ENCODE results near the gene WIPF2. TPM values are rescaled to one million over a fixed set of nuclear protein-coding genes. Genes with fewer than 3 reads are reported as not detected.

Gene WIPF2
- total RNA-seq, 1 experiment from 2014 or later: 30.4 TPM

DNA sequence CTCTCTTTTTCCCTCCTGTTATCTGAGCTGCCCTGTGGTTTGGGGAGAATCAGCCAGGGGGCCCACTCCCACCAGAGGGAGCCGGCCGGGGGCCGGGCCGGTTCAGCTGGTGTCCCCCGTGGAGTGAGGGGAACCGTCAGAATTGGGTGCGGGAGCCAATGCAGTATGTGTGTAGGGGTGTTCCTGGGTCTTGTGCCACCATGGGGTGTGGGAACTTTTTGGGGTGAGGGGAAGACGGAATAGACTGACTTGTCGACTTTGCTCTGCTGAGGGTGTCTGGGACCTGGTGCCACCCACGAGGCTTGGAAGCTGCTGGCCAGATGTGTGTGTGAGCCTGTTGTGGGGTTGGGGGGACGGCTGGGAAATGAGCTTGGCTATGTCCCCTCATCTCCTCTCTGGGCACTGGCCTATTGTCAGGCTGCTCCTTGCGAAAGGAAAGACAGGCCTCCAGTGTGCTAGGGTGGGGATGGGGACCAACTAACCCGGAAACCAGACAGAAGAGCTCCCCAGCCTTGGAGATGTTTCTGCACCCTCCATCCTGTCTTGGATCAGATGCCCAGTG lies 99.8 kb downstream of the WIPF2 start:
- H2AFZ ChIP-seq (ENCODE audit: low read depth, low read length, poor library complexity, severe bottlenecking): no peak overlapping the region
- BruUV-seq (replicated peaks): no TSS peak
- intact Hi-C loops (cut with micrococcal nuclease): loop anchor here (2.0 kb wide), 1 partner anchor 22 kb away; no protein-coding TSS in a partner anchor
- no peaks in the 10 kb centered on the region for H3K9me2 ChIP-seq (ENCODE audit: insufficient read depth)
- no peaks in the 10 kb centered on the region for H3K27me3 ChIP-seq (ENCODE audit: insufficient read depth, low read length)
- H3K9me3 ChIP-seq (ENCODE audit: control insufficient read depth in 1 of 2, insufficient read depth in 1 of 2, low read depth in 1 of 2, low read length in 2 of 2): no peaks in the 10 kb centered on the region
- ChIA-PET RAD21 (ENCODE audit: low non-redundant PET in 1 of 2, low total read pairs in 2 of 2, uncharacterized antibody in 2 of 2, unreplicated experiment in 2 of 2) (no interaction called here), POLR2A (no interaction called here), CTCF (interaction anchor here (1.0 kb wide), 1 partner anchor 9 kb away, joined by 3 read pairs; no protein-coding TSS in a partner anchor)
- no peak for ATAC-seq
- H3K4me2 ChIP-seq (ENCODE audit: low read length): peak overlapping the region; percentile 95
- peak overlapping the region; percentile 91 for H3K27ac ChIP-seq (ENCODE audit: low read depth, low read length)
- H3K36me3 ChIP-seq (ENCODE audit: control insufficient read depth in 1 of 2, insufficient read depth in 2 of 2, low read length in 2 of 2): no peaks in the 10 kb centered on the region
- peak overlapping the region; percentile 99 for H3K9ac ChIP-seq (ENCODE audit: low read length)
- peaks cover 63 to 89% of the 10 kb centered on the region in 2 experiments for H3K4me1 ChIP-seq (ENCODE audit: control insufficient read depth in 1 of 2, insufficient read depth in 2 of 2, low read length in 2 of 2)
- no peak for DNase-seq (ENCODE audit: low read depth, low spot score)
- no peaks in the 10 kb centered on the region for H4K20me1 ChIP-seq (ENCODE audit: insufficient read depth)
- no peak for TF ChIP-seq ZBTB33 (IDR thresholded peaks at IDR 0.05; ENCODE audit: extremely low read depth, insufficient replicate concordance, low read length)
- TF ChIP-seq, protein P1, sequence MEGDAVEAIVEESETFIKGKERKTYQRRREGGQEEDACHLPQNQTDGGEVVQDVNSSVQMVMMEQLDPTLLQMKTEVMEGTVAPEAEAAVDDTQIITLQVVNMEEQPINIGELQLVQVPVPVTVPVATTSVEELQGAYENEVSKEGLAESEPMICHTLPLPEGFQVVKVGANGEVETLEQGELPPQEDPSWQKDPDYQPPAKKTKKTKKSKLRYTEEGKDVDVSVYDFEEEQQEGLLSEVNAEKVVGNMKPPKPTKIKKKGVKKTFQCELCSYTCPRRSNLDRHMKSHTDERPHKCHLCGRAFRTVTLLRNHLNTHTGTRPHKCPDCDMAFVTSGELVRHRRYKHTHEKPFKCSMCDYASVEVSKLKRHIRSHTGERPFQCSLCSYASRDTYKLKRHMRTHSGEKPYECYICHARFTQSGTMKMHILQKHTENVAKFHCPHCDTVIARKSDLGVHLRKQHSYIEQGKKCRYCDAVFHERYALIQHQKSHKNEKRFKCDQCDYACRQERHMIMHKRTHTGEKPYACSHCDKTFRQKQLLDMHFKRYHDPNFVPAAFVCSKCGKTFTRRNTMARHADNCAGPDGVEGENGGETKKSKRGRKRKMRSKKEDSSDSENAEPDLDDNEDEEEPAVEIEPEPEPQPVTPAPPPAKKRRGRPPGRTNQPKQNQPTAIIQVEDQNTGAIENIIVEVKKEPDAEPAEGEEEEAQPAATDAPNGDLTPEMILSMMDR (IDR thresholded peaks at IDR 0.05 in 2 of 3, conservative IDR thresholded peaks at IDR 0.05 in 1 of 3; ENCODE audit: borderline replicate concordance in 1 of 3, insufficient read depth in 1 of 3, low read depth in 2 of 3, low read length in 2 of 3): 0 out of 6 replicates have a peak, but pooled peaks of 1 of the 3 experiments have one; percentile 15
- peaks cover 58% of the 10 kb centered on the region for H3K79me2 ChIP-seq (ENCODE audit: insufficient read depth, low read length)
- peak overlapping the region; percentile 94 to 95 for H3K4me3 ChIP-seq (replicated peaks in 1 of 2; ENCODE audit: low read depth in 1 of 2, low read length in 2 of 2)

Measured in HCT116 (cell line).